NCI-H1694 treated with DMSO at 0.1 percent for 48 hours (cell line): ENCODE measurements around the gene ACAT1.
"Not testable (repeated sequence)": the region's sequence is repeated elsewhere in the genome, so short reads cannot be mapped to it uniquely, and the experiment has no call there.

Experiments used
- DNase-seq: peaks from one replicate; lab custom pipeline; 2025; lab: John Stamatoyannopoulos, UW

The ACAT1 gene

DNA sequence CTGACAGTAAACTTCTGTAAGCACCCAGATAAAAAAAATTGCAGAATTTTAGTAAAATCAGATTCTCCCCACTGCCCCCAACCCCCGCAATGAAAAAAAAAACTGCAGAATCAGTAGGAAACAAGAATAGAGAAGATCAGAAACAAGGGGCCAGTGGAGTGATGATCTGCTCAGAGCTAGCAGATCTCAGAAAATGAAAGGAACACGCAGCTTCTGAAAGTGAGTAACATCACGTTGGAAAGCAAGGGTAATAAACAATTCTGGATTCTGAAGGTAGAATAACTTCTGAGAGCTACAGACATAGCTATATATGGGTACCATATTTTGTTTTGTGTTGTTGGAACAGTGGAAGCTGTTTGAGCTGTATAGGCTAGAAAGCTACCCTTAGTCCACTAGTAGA lies 23.2 kb downstream of the ACAT1 start:
- no peak for DNase-seq

DNA sequence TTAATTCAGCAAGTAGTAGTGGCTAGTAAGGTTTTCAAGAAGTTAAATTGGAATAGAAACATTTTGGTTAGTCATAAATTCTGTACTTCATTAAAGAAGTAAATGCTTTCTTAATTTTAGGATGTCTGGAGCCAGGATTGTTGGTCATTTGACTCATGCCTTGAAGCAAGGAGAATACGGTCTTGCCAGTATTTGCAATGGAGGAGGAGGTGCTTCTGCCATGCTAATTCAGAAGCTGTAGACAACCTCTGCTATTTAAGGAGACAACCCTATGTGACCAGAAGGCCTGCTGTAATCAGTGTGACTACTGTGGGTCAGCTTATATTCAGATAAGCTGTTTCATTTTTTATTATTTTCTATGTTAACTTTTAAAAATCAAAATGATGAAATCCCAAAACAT lies 25.8 kb downstream of the ACAT1 start:
- no peak for DNase-seq

DNA sequence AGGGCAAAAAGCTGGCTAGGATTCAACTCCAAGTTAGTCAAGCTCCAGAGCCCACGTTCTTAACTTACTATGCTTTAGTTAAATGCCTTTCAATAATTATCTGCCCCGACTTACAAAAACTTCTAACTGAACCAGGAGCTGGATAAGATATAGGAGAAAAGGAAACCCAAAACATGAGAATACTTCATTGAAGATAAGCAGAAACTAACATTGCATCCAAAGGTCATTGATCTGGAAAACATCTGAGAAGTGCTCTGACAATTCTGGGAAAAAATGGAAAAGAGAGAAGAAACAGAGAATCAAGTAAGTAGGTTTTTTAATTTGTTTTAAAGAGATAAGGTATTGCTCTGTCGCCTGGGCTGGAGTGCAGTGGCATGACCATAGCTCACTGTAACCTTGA lies 27.2 kb downstream of the ACAT1 start:
- DNase-seq = no peak

DNA sequence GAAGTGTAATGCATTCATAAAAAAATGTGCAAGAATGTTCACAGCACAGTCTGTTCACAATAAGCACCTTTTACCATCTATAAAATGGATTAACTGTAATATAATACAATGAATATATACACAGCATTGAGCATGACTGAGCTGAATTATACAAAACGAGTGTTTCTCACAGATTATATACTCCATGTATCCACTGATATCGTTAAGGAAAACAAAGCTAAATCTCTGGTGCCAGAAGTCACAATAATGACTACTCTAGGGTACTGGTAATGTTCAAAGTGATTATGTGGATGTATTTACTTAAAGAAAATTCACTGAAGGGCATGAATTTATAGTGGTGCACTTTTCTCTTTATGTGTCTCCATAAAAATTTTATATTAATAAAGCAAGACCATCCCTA lies 33.2 kb downstream of the ACAT1 start:
- no peak for DNase-seq

DNA sequence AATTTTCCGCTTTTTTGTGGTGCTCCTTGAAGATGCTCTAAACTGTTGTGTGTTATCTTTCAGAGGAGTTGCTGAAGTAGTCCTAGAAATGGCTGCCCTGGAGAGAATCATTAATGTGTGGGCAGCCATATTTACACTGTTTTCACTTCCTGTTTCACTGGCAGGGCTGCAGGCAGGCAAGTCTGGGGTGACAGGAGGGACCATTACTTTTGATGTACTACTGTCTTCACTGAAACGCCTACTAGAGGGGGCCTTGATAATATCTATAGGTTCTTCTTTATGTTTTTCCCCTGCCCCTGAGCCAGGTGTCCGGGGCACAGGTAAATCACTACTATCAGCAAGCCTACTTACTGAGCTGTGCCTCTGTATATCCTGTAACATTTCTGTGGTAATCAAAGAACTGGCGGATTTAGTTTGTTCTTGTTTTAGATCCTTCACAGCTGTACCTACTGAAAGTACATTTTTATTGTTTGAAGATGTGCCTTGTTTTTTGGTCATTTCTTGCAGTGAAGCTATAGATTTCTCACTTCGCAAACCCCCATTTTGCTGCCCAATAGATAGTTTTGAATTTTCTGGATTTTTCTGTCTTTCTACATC lies 39.7 kb downstream of the ACAT1 start:
- DNase-seq = no peak

DNA sequence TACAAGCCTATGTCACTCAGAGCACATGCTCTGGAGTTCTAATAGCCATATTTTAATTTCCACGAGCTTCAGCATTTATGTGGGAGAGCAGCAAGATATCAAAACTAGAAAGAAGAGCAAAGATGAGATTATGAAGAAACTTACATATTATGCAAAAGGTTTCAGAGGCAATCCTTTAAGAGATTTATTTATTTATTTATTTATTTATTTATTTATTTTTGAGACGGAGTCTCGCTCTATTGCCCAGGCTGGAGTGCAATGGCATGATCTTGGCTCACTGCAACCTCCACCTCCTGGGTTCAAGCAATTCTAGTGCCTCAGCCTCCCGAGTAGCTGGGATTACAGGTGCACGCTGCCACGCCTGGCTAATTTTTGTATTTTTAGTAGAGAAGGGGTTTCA lies 41.5 kb downstream of the ACAT1 start:
- DNase-seq = not testable (repeated sequence)

DNA sequence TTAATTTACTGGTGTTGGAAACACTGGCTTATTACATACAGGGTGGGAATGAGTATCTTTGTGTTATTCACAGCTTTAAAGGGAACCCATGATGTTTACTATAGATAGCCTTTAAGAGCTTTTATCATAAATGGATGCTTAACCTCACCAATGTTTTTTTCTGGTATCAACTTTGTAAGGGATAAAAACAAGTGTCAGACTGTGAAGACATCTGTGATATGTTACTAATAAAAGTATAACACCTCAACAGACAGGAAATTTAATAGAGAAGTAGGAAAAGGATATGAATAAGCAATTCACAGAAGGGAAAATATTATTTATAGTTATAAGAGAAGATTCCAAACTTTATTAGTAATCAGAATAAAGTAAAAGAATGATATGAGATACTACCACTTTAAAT lies 46.3 kb downstream of the ACAT1 start:
- no peak for DNase-seq

DNA sequence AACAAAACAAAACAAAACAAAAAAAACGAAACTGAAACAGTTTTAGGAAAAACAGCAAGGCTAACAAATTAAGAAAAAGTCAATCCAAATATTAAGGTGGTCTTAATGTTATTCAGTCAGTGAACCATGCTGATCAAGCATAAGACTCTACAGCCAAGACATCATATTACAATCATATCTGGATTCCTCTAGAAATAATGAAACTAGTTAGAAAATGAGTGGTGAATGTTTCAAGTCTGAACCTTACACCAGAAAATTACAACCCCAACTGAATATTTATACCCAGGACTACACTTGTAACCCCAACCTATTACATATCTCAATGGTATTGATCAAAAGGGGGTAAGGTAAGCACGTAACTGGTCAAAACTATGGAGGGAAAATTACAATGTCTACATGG lies 48.8 kb downstream of the ACAT1 start:
- DNase-seq = no peak

DNA sequence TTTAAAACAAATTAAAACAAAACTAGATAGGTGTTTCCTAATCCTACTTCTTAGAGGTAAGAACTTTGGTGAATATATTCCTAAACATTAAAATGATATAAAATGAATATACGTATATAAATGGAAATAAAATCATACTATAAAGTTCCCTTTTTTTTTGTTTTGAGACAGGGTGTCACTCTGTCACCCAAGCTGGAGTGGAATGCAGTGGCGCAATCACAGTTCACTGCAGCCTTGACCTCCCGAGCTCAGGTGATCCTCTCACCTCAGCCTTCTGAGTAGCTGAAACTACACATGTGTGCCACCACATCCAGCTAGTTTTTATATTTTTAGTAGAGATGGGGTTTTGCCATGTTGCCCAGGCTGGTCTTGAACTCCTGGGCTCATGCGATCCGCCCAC lies 56.2 kb downstream of the ACAT1 start:
- DNase-seq = no peak

DNA sequence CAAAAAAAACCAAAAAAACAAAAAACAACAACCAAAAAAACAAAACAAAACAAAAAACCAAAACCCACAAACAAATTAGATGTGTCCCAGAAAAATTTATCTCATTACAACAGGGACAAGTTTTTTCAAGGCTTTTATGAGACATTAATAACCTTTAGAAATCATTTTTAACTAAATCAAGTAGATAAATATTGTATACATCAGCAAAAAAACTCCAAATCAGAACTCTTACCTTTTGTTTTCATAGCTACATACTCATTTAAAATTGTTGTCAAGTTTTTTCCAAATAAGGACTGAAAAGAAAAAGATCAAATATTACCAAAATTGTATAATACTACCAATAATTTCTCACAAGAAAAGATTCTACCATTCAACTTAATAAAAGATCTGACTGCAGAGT lies 72.4 kb downstream of the ACAT1 start:
- DNase-seq = no peak

DNA sequence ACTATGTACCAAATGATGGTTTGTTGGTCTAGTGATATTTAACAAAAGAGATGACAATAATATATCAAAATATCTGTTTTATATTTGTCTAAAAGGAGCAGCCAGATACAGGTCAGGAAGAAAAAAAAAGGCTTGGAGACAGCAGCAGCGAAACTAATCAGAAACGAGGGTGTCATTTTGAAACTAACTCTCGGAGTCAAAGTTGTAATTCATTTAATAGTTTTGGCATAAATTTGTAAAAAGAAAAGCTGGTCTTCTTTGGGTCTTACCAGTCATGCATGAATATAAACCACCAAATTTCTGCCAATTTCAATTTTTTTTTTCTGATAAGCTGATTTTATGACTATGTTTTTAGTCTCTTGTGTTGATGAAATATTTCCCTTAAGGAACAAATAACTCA lies 75.5 kb downstream of the ACAT1 start:
- DNase-seq = no peak
